GM13977 (cell line): ENCODE results near the gene SCEL.

Source experiments
- DNase-seq: peaks from one replicate; pipeline ENCODE4 v3.0.0; 2012; ENCODE audit warnings: low spot score
- CTCF ChIP-seq: IDR thresholded peaks from 2 replicates; pipeline ENCODE4 v1.5.1; 2012; ENCODE audit warnings: mild to moderate bottlenecking, control low read depth; ENCODE audit not compliant: insufficient read depth; ENCODE audit errors: extremely low read depth, missing control alignments
- in situ Hi-C: fragments of 300-500 bp; cut with MboI; formaldehyde crosslinking; loops from one replicate; pipeline ENCODE4 v1.12.0; 2022; ENCODE audit warnings: low sequenced_read_pairs, low pct_unique_long_range_greater_than_20kb, mixed read lengths, inconsistent platforms; ENCODE audit not compliant: unreplicated experiment

SCEL gene

GRCh38 chr13:77693449-77693940 lies 158.0 kb downstream of the SCEL start:
- DNase-seq = no peak
- TF ChIP-seq CTCF = no peak
- in situ Hi-C loops = no loop called here
